Osteoblast (primary cell): ENCODE results near the gene ST8SIA4. TPM values are rescaled to one million over a fixed set of nuclear protein-coding genes. Genes with fewer than 3 reads are reported as not detected.

Source experiments
- DNase-seq: peaks from one replicate; pipeline ENCODE4 v3.0.0; 2011; ENCODE audit warnings: low spot score, mixed read lengths; ENCODE audit not compliant: insufficient read length; ENCODE audit errors: missing footprints
- H2AFZ ChIP-seq: 2 replicates; pipeline ENCODE4 v1.6.0; 2011; ENCODE audit warnings: mild to moderate bottlenecking, low read length
- H3K27ac ChIP-seq: 2 replicates; pipeline ENCODE4 v1.5.1; 2011; ENCODE audit warnings: mild to moderate bottlenecking, low read depth, low read length, moderate library complexity
- H3K27me3 ChIP-seq: 2 replicates; pipeline ENCODE4 v1.6.0; 2012; ENCODE audit warnings: mild to moderate bottlenecking, control low read depth, inconsistent platforms, low read length, moderate library complexity; ENCODE audit not compliant: insufficient read depth
- H3K36me3 ChIP-seq: 2 replicates; pipeline ENCODE4 v1.5.1; 2011; ENCODE audit warnings: mild to moderate bottlenecking, low read length, control low read depth, moderate library complexity; ENCODE audit not compliant: insufficient read depth
- H3K4me1 ChIP-seq: 2 replicates; pipeline ENCODE4 v1.5.1; 2011; ENCODE audit warnings: mild to moderate bottlenecking, low read length, control low read depth, moderate library complexity; ENCODE audit not compliant: insufficient read depth
- H3K4me2 ChIP-seq: 2 replicates; pipeline ENCODE4 v1.6.0; 2011; ENCODE audit warnings: mild to moderate bottlenecking, low read length; ENCODE audit not compliant: insufficient read depth
- H3K4me3 ChIP-seq: fragments of 200-600 bp; sonication (generic); 3 replicates; pipeline ENCODE4 v1.5.1; 2012; ENCODE audit warnings: mild to moderate bottlenecking, low read length, inconsistent platforms; ENCODE audit not compliant: insufficient read depth
- H3K79me2 ChIP-seq: 2 replicates; pipeline ENCODE4 v1.6.0; 2012; ENCODE audit warnings: mild to moderate bottlenecking, low read length, control low read depth, inconsistent platforms; ENCODE audit not compliant: insufficient read depth
- H3K9me3 ChIP-seq: 2 replicates; pipeline ENCODE4 v1.5.1; 2011; ENCODE audit warnings: low read depth, low read length, control low read depth
- H4K20me1 ChIP-seq: 2 replicates; pipeline ENCODE4 v1.6.0; 2012; ENCODE audit warnings: mild to moderate bottlenecking, low read length, control low read depth; ENCODE audit not compliant: insufficient read depth
- CTCF ChIP-seq: IDR thresholded peaks from 2 replicates; pipeline ENCODE4 v1.5.1; 2011; ENCODE audit warnings: mild to moderate bottlenecking, low read depth, low read length, moderate library complexity; ENCODE audit errors: extremely low read depth
- total RNA-seq: library from RNA; depleted of rRNA; stranded (reverse); fragments of >200 nt; gene quantifications from 2 replicates; pipeline ENCODE4 v1.2.3, GENCODE V29; 2012

Gene ST8SIA4
- total RNA-seq, 1 donor, result 1.4 TPM

DNA sequence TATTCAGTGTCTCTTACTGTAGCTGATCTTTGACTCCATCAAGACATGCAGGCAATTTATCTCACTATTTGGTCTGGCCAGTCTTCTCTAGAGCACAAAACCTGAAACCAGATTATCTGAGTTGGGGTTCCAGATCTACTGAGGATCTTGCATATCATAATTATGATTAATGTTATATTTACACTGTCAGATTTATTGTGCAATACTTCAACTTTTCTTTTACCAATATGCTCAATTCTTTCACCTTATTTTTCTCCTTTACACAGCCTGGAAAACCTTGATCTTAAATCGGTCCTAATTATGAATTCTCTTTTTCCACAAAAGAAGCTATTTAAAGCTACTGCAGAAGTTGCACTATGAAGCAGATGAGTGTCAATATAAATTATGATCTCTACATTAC is 140.1 kb downstream of the ST8SIA4 start:
- DNase-seq, result no peak

DNA sequence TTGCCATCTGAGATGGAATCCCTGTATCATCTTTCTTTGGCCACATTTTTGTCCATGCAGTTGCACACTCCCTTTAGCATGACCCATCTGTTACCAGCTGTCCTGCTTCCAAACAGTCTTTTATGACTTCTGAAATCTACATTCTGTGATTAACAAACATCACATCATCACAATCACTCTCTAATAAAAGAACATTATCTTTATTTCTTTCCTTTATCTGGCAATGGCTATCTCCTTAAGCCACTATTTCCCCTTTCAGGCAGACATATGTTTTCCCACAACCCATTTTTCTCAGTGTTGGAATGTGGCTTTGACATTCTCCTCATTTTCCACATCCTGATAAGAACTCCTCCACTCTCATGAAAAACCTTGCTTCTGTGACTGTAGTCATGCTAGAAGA is 141.0 kb downstream of the ST8SIA4 start:
- peak; percentile 8 for DNase-seq
- H3K79me2 ChIP-seq, result no peaks in the 10 kb centered on the region
- H4K20me1 ChIP-seq, result no peaks in the 10 kb centered on the region
- peaks cover 12% of the 10 kb centered on the region for H3K4me1 ChIP-seq
- no peak overlapping the region for H3K4me3 ChIP-seq
- H3K9me3 ChIP-seq, result no peaks in the 10 kb centered on the region
- H3K27ac ChIP-seq, result peak overlapping the region; percentile 59
- H3K27me3 ChIP-seq, result no peaks in the 10 kb centered on the region
- no peak for TF ChIP-seq CTCF
- H3K36me3 ChIP-seq, result no peaks in the 10 kb centered on the region
- H3K4me2 ChIP-seq, result no peak overlapping the region
- peak overlapping the region; percentile 11 for H2AFZ ChIP-seq

More for the DNA sequence above, 140.1 kb downstream of the ST8SIA4 start:
- H3K9me3 ChIP-seq, result no peaks in the 10 kb centered on the region
- no peak overlapping the region for H2AFZ ChIP-seq
- TF ChIP-seq CTCF, result no peak
- H3K4me2 ChIP-seq, result no peak overlapping the region
- H3K79me2 ChIP-seq, result no peaks in the 10 kb centered on the region
- no peaks in the 10 kb centered on the region for H4K20me1 ChIP-seq
- no peak overlapping the region for H3K4me3 ChIP-seq
- H3K27me3 ChIP-seq, result no peaks in the 10 kb centered on the region
- no peaks in the 10 kb centered on the region for H3K36me3 ChIP-seq
- no peak overlapping the region for H3K27ac ChIP-seq
- H3K4me1 ChIP-seq, result peaks cover 12% of the 10 kb centered on the region

DNA sequence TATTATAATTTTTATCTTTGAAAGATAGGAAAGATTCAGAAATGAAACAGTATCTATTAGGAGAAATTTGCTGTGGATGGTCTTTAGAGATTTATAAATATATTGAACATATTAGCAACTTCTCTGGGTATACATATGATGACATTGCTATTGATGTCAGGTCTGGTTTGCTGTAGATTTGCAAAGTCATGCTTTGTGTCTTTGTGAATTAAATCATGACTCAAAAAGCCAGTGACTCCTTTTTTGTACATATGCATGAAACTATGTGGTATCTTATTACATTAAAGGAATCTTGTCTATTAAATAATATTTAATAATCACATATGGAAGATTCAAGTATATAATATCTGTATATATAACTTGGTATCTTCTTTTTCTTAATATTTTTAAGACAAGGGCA is 141.9 kb downstream of the ST8SIA4 start:
- Histone ChIP-seq H4K20me1 (no peaks in the 10 kb centered on the region), H3K4me2 (no peak overlapping the region), H3K79me2 (no peaks in the 10 kb centered on the region), H3K4me3 (no peak overlapping the region), H3K4me1 (peaks cover 12% of the 10 kb centered on the region), H3K27me3 (no peaks in the 10 kb centered on the region), H3K27ac (peak overlapping the region; percentile 48), H3K36me3 (no peaks in the 10 kb centered on the region), H2AFZ (peak overlapping the region; percentile 44), H3K9me3 (no peaks in the 10 kb centered on the region)
- DNase-seq, result peak; percentile 17
- TF ChIP-seq CTCF, result no peak

- Histone ChIP-seq H3K4me3 (no peak overlapping the region), H2AFZ (peak overlapping the region; percentile 44), H3K27me3 (no peaks in the 10 kb centered on the region), H4K20me1 (no peaks in the 10 kb centered on the region), H3K4me2 (no peak overlapping the region), H3K36me3 (no peaks in the 10 kb centered on the region), H3K9me3 (no peaks in the 10 kb centered on the region), H3K27ac (peak overlapping the region; percentile 48), H3K4me1 (peaks cover 12% of the 10 kb centered on the region), H3K79me2 (no peaks in the 10 kb centered on the region)
- peak; percentile 5 for DNase-seq
- no peak for TF ChIP-seq CTCF
Measured at GRCh38 chr5:100760688-100761087, 142.4 kb downstream of the ST8SIA4 start.
